Uterus (tissue), 4 donors: ENCODE data around the gene SPP1. TPM values are rescaled to one million over a fixed set of nuclear protein-coding genes. Genes with fewer than 3 reads are reported as not detected.
A peak's percentile ranks its signal among the peaks of the same experiment; 100 is the strongest.

ENCODE experiments used
- DNase-seq, 2 donors: peaks; one replicate each; pipeline ENCODE4 v3.0.0-alpha.2; 2019 to 2020
- H3K27ac ChIP-seq, 2 donors: fragments of 200-600 bp; sonication (generic); 1 replicate in 1 of 2; 2 replicates in 1 of 2; pipeline ENCODE4 v1.5.1; 2016 to 2018
- H3K27me3 ChIP-seq, 2 donors: fragments of 200-600 bp; sonication (generic); one replicate each; pipeline ENCODE4 v1.5.1; 2018 to 2019; ENCODE audit warnings: control low read depth in 1 of 2
- H3K36me3 ChIP-seq, 2 donors: fragments of 200-600 bp; sonication (generic); one replicate each; pipeline ENCODE4 v1.5.1; 2019; ENCODE audit warnings: control low read depth in 1 of 2
- H3K4me1 ChIP-seq, 2 donors: fragments of 200-600 bp; sonication (generic); one replicate each; pipeline ENCODE4 v1.5.1; 2018 to 2019; ENCODE audit warnings: control low read depth in 1 of 2
- H3K4me3 ChIP-seq, 2 donors: fragments of 200-600 bp; sonication (generic); 1 replicate in 1 of 2; 2 replicates in 1 of 2; pipeline ENCODE4 v1.5.1; 2018 to 2019; ENCODE audit warnings: mild to moderate bottlenecking in 1 of 2
- H3K9me3 ChIP-seq, 2 donors: fragments of 200-600 bp; sonication (generic); one replicate each; pipeline ENCODE4 v1.5.1; 2019; ENCODE audit warnings: control low read depth in 1 of 2
- CTCF ChIP-seq, 4 experiments: fragments of 200-600 bp in 2 of 4; fragments of 450-650 bp in 2 of 4; sonication (generic) in 2 of 4; IDR thresholded peaks; one replicate each; pipeline ENCODE4 v1.5.1; 2016 to 2019; ENCODE audit warnings: antibody characterized with exemption in 4 of 4, mild to moderate bottlenecking in 2 of 4, moderate library complexity in 1 of 4
- POLR2A ChIP-seq, 2 donors: fragments of 450-650 bp; IDR thresholded peaks; one replicate each; pipeline ENCODE4 v1.6.1; 2016; ENCODE audit warnings: antibody characterized with exemption in 2 of 2, mild to moderate bottlenecking in 1 of 2, moderate library complexity in 1 of 2
- intact Hi-C: fragments of 100-400 bp; cut with DNase I; formaldehyde crosslinking; loops from one replicate; pipeline ENCODE4 v1.15.1; 2023; ENCODE audit warnings: low total_unique reads
- total RNA-seq, 4 donors: library from RNA; depleted of rRNA in 3 of 4; stranded (reverse); fragments of >200 nt in 3 of 4; gene quantifications; one replicate each; pipeline versions ENCODE4 v1.1.0 to v1.2.4, GENCODE V29; 2014 to 2023
- donor health status: DM: yes; HTN: yes; CAD: no.

SPP1 gene
- total RNA-seq, 4 donors from 2014 or later = 10.1 to 98.6 TPM; not detected in 2

GRCh38 chr4:87946766-87947165, 28.7 kb upstream of the SPP1 start:
- Histone ChIP-seq H3K36me3 (no peaks in the 10 kb centered on the region), H3K4me1 (no peaks in the 10 kb centered on the region), H3K27me3 (no peaks in the 10 kb centered on the region), H3K9me3 (no peaks in the 10 kb centered on the region), H3K27ac (no peak overlapping the region), H3K4me3 (no peak overlapping the region)
- intact Hi-C loops = no loop called here
- TF ChIP-seq CTCF (IDR thresholded peaks at IDR 0.05) (no peak), POLR2A (IDR thresholded peaks at IDR 0.05) (no peak)
- DNase-seq = no peak

- DNase-seq = no peak
- Histone ChIP-seq H3K4me3 (no peak overlapping the region), H3K4me1 (no peaks in the 10 kb centered on the region), H3K27me3 (no peaks in the 10 kb centered on the region), H3K9me3 (no peaks in the 10 kb centered on the region), H3K27ac (no peak overlapping the region), H3K36me3 (no peaks in the 10 kb centered on the region)
- intact Hi-C loops = no loop called here
- no peak for TF ChIP-seq POLR2A (IDR thresholded peaks at IDR 0.05)
- TF ChIP-seq CTCF (IDR thresholded peaks at IDR 0.05) = no peak
These were observed 27.9 kb upstream of the SPP1 start for GRCh38 chr4:87947381-87948160.

GRCh38 chr4:87949961-87950360, 25.6 kb upstream of the SPP1 start:
- no peaks in the 10 kb centered on the region for H3K27me3 ChIP-seq
- TF ChIP-seq CTCF (IDR thresholded peaks at IDR 0.05) (no peak), POLR2A (IDR thresholded peaks at IDR 0.05) (no peak)
- DNase-seq = peak in 1 of 2 donors; percentile 32
- H3K9me3 ChIP-seq = no peaks in the 10 kb centered on the region
- intact Hi-C loops = no loop called here
- no peak overlapping the region for H3K27ac ChIP-seq
- no peak overlapping the region for H3K4me3 ChIP-seq
- H3K36me3 ChIP-seq = no peaks in the 10 kb centered on the region
- no peaks in the 10 kb centered on the region for H3K4me1 ChIP-seq

DNA sequence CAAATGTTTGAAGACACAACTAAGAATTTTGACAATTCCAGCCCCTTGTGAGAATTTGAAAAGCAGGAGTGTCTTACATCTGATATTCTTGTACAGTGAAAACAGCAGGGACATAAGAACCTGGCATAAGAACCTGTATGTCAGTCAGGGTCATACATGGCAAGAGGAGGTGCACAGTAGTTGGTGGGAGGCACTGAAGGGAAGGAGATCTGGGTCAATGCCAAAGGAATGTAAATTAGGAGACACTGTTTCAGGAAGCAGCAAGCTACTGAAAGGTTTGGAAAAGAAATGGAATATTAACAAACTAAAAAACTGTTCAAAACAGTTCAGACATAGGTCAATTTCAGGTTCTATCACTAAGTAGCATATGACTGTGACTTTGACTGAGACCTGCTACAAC, 25.0 kb upstream of the SPP1 start:
- no peak for DNase-seq
- intact Hi-C loops = no loop called here
- H3K36me3 ChIP-seq = no peaks in the 10 kb centered on the region
- TF ChIP-seq CTCF (IDR thresholded peaks at IDR 0.05) (no peak), POLR2A (IDR thresholded peaks at IDR 0.05) (no peak)
- H3K9me3 ChIP-seq = no peaks in the 10 kb centered on the region
- no peak overlapping the region for H3K27ac ChIP-seq
- no peak overlapping the region for H3K4me3 ChIP-seq
- H3K27me3 ChIP-seq = no peaks in the 10 kb centered on the region
- no peaks in the 10 kb centered on the region for H3K4me1 ChIP-seq

GRCh38 chr4:87950936-87951511, 24.5 kb upstream of the SPP1 start:
- Histone ChIP-seq H3K4me1 (no peaks in the 10 kb centered on the region), H3K27me3 (no peaks in the 10 kb centered on the region), H3K4me3 (no peak overlapping the region), H3K27ac (no peak overlapping the region), H3K36me3 (no peaks in the 10 kb centered on the region), H3K9me3 (no peaks in the 10 kb centered on the region)
- DNase-seq = no peak
- TF ChIP-seq CTCF (IDR thresholded peaks at IDR 0.05) (no peak), POLR2A (IDR thresholded peaks at IDR 0.05) (no peak)
- intact Hi-C loops = no loop called here
